A549 (cell line): ENCODE measurements around the gene SYNC. TPM values are rescaled to one million over a fixed set of nuclear protein-coding genes. Genes with fewer than 3 reads are reported as not detected.
A peak's percentile ranks its signal among the peaks of the same experiment; 100 is the strongest.

Experiments used
- ATAC-seq, 2 experiments: fragments of 200-7000 bp in 1 of 2; fragments of >200 bp in 1 of 2; cut with Nextera tagmentation in 1 of 2; cut with Tn5 transposase in 1 of 2; 3 replicates each; pipeline versions ENCODE4 v1.8.0 to v1.9.1; 2018 to 2020; ENCODE audit warnings: mild to moderate bottlenecking in 1 of 2, moderate library complexity in 1 of 2
- CTCF ChIA-PET: fragments of 300-600 bp; sonication (Branson Sonifier 250); formaldehyde crosslinking; extraction: SDS; loops from one replicate; lab custom pipeline; 2021; ENCODE audit warnings: antibody characterized with exemption, inconsistent platforms; lab: Yijun Ruan, JAX
- POLR2A ChIA-PET: fragments of 350-600 bp; formaldehyde crosslinking; extraction: SDS; loops from one replicate; lab custom pipeline; 2021; ENCODE audit warnings: antibody characterized with exemption, inconsistent platforms; lab: Yijun Ruan, JAX
- DNase-seq, 2 experiments: peaks; one replicate each; pipeline versions ENCODE4 v3.0.0 to v3.0.0-alpha.2; 2011 to 2016; ENCODE audit warnings: low read depth in 1 of 2, low spot score in 1 of 2
- FAIRE-seq: peaks from 2 replicates; lab custom pipeline; 2011; peaks lifted over from hg19 to GRCh38; lab: Jason Lieb, UNC
- H3K27ac ChIP-seq, 2 experiments: fragments of >200 bp; sonication (Bioruptor Twin); formaldehyde crosslinking; 3 replicates each; pipeline ENCODE4 v1.5.1; 2016 to 2017
- H3K4me1 ChIP-seq: fragments of >200 bp; sonication (Bioruptor Twin); formaldehyde crosslinking; 3 replicates; pipeline ENCODE4 v1.6.1; 2016
- H3K4me2 ChIP-seq: fragments of >200 bp; sonication (Bioruptor Twin); formaldehyde crosslinking; 3 replicates; pipeline ENCODE4 v1.6.1; 2016
- H3K4me3 ChIP-seq: fragments of >200 bp; sonication (Bioruptor Twin); formaldehyde crosslinking; 3 replicates; pipeline ENCODE4 v1.5.1; 2016
- H3K9me3 ChIP-seq: fragments of >200 bp; sonication (Bioruptor Twin); formaldehyde crosslinking; 3 replicates; pipeline ENCODE4 v1.6.1; 2016
- BHLHE40 ChIP-seq: IDR thresholded peaks from 2 replicates; pipeline ENCODE4 v1.6.1; 2012; ENCODE audit warnings: low read depth, low read length, inconsistent platforms
- CBX2 ChIP-seq: fragments of 200-600 bp; sonication (generic); IDR thresholded peaks from 2 replicates; pipeline ENCODE4 v1.6.1; 2016; ENCODE audit warnings: low read depth, mild to moderate bottlenecking, borderline replicate concordance
- CBX8 ChIP-seq: fragments of 200-600 bp; sonication (generic); IDR thresholded peaks from 2 replicates; pipeline ENCODE4 v1.6.1; 2016
- CHD4 ChIP-seq: fragments of 200-600 bp; sonication (generic); IDR thresholded peaks from 2 replicates; pipeline ENCODE4 v1.6.1; 2016; ENCODE audit warnings: antibody characterized with exemption, mild to moderate bottlenecking, borderline replicate concordance
- EP300 ChIP-seq, 2 experiments: fragments of >200 bp; sonication (Bioruptor Twin); formaldehyde crosslinking; IDR thresholded peaks; 2 replicates in 1 of 2; 3 replicates in 1 of 2; pipeline ENCODE4 v1.6.1; 2016 to 2017
- HOXA7 ChIP-seq: fragments of 250-450 bp; sonication (Bioruptor Pico); IDR thresholded peaks from 2 replicates; pipeline ENCODE4 v1.5.0; 2020; ENCODE audit warnings: mild to moderate bottlenecking, moderate library complexity
- HOXB13 ChIP-seq: fragments of 250-450 bp; sonication (Bioruptor Pico); IDR thresholded peaks from 2 replicates; pipeline ENCODE4 v1.5.0; 2020; ENCODE audit warnings: low read depth, mild to moderate bottlenecking, moderate library complexity
- HOXB5 ChIP-seq: fragments of 250-450 bp; sonication (Bioruptor Pico); IDR thresholded peaks from 2 replicates; pipeline ENCODE4 v1.5.0; 2020; ENCODE audit warnings: mild to moderate bottlenecking, moderate library complexity
- JUN ChIP-seq, 2 experiments: fragments of >200 bp; sonication (Bioruptor Twin); formaldehyde crosslinking; IDR thresholded peaks; 2 replicates in 1 of 2; 3 replicates in 1 of 2; pipeline ENCODE4 v1.6.1; 2016 to 2017
- KDM1A ChIP-seq: fragments of 200-600 bp; sonication (generic); IDR thresholded peaks from 2 replicates; pipeline ENCODE4 v1.6.1; 2016; ENCODE audit warnings: low read depth, mild to moderate bottlenecking
- KDM5A ChIP-seq: fragments of 200-600 bp; sonication (generic); IDR thresholded peaks from 2 replicates; pipeline ENCODE4 v1.6.1; 2016; ENCODE audit warnings: antibody characterized with exemption, mild to moderate bottlenecking
- MAFK ChIP-seq: fragments of 450-650 bp; IDR thresholded peaks from 2 replicates; pipeline ENCODE4 v1.6.1; 2014; ENCODE audit not compliant: partially characterized antibody
- NFE2L2 ChIP-seq: fragments of 150-350 bp; conservative IDR thresholded peaks from 2 replicates; pipeline ENCODE4 v1.6.1; 2014; ENCODE audit warnings: low read length
- NPAS2 ChIP-seq: fragments of 250-450 bp; sonication (Bioruptor Pico); IDR thresholded peaks from 2 replicates; pipeline ENCODE4 v1.8.0; 2022; ENCODE audit warnings: mild to moderate bottlenecking, moderate library complexity, borderline replicate concordance
- NR3C1 ChIP-seq: fragments of >200 bp; sonication (Bioruptor Twin); formaldehyde crosslinking; IDR thresholded peaks from 3 replicates; pipeline ENCODE4 v1.6.1; 2017
- PHF8 ChIP-seq: fragments of 200-600 bp; sonication (generic); IDR thresholded peaks from 2 replicates; pipeline ENCODE4 v1.6.1; 2016; ENCODE audit warnings: low read depth, mild to moderate bottlenecking, antibody characterized with exemption, moderate library complexity, borderline replicate concordance
- RAD21 ChIP-seq, 2 experiments: fragments of >200 bp in 1 of 2; sonication (Bioruptor Twin) in 1 of 2; formaldehyde crosslinking in 1 of 2; IDR thresholded peaks in 1 of 2; conservative IDR thresholded peaks in 1 of 2; 2 replicates in 1 of 2; 3 replicates in 1 of 2; pipeline ENCODE4 v1.6.1; 2012 to 2018; ENCODE audit warnings: inconsistent platforms in 1 of 2
- RFX5 ChIP-seq: fragments of 450-650 bp; IDR thresholded peaks from 2 replicates; pipeline ENCODE4 v1.7.1; 2014; ENCODE audit warnings: antibody characterized with exemption, mild to moderate bottlenecking, moderate library complexity
- RNF2 ChIP-seq: fragments of 200-600 bp; sonication (generic); IDR thresholded peaks from 2 replicates; pipeline ENCODE4 v1.6.1; 2016; ENCODE audit warnings: low read depth, mild to moderate bottlenecking, antibody characterized with exemption, moderate library complexity, borderline replicate concordance
- SREBF2 ChIP-seq: fragments of 450-650 bp; IDR thresholded peaks from 2 replicates; pipeline ENCODE4 v1.6.1; 2014; ENCODE audit warnings: mild to moderate bottlenecking, moderate library complexity
- ZC3H11A ChIP-seq: fragments of 450-650 bp; IDR thresholded peaks from 2 replicates; pipeline ENCODE4 v1.6.1; 2014; ENCODE audit warnings: antibody characterized with exemption, mild to moderate bottlenecking
- WGBS: methylation state at CpG from one replicate; pipeline ENCODE4 v1.1.6; 2017; ENCODE audit errors: missing lambda C conversion rate; 5-methylcytosine and 5-hydroxymethylcytosine counted together
- polyA plus RNA-seq, 4 experiments: library from polyadenylated mRNA; depleted of rRNA in 3 of 4; stranded (reverse); fragments of >200 nt; fragmentation: RNase III in 1 of 4; extraction: RNeasy Plus Mini Kit Qiagen cat#74134 plus additional on column Dnase treatment in 1 of 4; gene quantifications; 2 replicates in 3 of 4; 3 replicates in 1 of 4; pipeline ENCODE4 v1.2.3, GENCODE V29; 2011 to 2017
- TF ChIP-seq, protein P1 (sequence below): fragments of 450-650 bp; IDR thresholded peaks from 2 replicates; pipeline ENCODE4 v1.6.1; 2014; ENCODE audit warnings: antibody characterized with exemption
- TF ChIP-seq, protein P2 (sequence below): IDR thresholded peaks from 2 replicates; pipeline ENCODE4 v1.6.1; 2012

The SYNC gene
- polyA plus RNA-seq, 2 of the 4 experiments (the other 2 are of a cell fraction), result 7.7 to 12.0 TPM

GRCh38 chr1:32636914-32637645 lies 65.5 kb downstream of the SYNC start:
- peak overlapping the region; percentile 19 to 46; a peak in 3 of 6 replicates for H3K27ac ChIP-seq
- ChIA-PET POLR2A (interaction anchor here (0.7 to 0.8 kb wide), 2 partner anchors 14 to 69 kb away, joined by 3 read pairs; partner anchors contain the start of gene RBBP4), CTCF (interaction anchor here (0.6 to 1.1 kb wide), 4 partner anchors 12 to 1378 kb away, joined by 3 read pairs; no protein-coding TSS in a partner anchor)
- TF ChIP-seq RAD21 (conservative IDR thresholded peaks at IDR 0.05 in 1 of 2, IDR thresholded peaks at IDR 0.05 in 1 of 2) (no peak), KDM5A (no peak), BHLHE40 (no peak), HOXB5 (no peak), NFE2L2 (peak; percentile 70), ZC3H11A (no peak), NPAS2 (CRISPR knock-in tag) (no peak), MAFK (peak; percentile 61)
- TF ChIP-seq, protein P1, sequence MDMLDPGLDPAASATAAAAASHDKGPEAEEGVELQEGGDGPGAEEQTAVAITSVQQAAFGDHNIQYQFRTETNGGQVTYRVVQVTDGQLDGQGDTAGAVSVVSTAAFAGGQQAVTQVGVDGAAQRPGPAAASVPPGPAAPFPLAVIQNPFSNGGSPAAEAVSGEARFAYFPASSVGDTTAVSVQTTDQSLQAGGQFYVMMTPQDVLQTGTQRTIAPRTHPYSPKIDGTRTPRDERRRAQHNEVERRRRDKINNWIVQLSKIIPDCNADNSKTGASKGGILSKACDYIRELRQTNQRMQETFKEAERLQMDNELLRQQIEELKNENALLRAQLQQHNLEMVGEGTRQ, result no peak
- DNase-seq (peak in 1 of 2 experiments; percentile 68), ATAC-seq (peak in 1 of 2 experiments; percentile 57; a peak in 3 of 6 replicates), FAIRE-seq (no peak)
- peak overlapping the region; percentile 48; the same call in 2 of the 3 replicates for H3K4me2 ChIP-seq
- H3K9me3 ChIP-seq, result no peaks in the 10 kb centered on the region
- peaks cover 13% of the 10 kb centered on the region; the same call in 2 of the 3 replicates for H3K4me1 ChIP-seq
- 63% methylated on average over 15 of the region's 16 CpGs for WGBS
- no peak overlapping the region for H3K4me3 ChIP-seq

DNA sequence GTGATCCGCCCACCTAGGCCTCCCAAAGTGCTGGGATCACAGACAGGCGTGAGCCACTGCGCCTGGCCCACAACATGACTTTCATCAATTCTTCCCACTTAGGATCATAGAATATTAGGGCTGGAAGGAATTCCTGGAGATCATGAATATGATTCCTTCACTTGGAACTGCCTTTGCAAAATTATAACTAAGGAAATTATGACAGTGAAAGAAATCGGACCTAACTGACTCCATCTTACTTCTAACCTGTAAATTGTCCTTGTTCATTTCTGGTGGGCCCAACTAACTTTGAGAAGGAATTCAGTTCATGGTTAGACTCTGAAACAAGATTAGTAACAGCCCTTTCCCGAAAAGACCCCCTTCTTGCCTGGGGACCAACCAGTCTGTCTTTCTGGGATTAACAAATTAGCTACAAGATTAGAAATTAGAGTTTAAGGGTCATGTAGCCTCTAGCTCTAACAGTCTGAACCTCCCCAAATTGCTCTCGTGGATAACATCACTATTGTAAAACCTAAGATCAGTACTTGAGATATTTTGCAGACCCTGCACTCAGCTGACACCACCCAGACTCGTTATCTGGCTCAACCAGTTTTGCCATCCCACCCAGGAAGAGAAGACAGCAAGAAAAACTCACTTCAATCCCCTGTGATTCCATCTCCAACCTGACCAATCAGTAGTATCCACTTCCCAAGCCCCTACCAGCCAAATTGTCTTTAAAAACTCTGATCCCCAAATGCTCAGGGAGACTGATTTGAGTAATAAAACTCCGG lies 66.9 kb downstream of the SYNC start:
- DNase-seq, result no peak
- CTCF ChIA-PET, result interaction anchor here (1.1 kb wide), 1 partner anchor 16 kb away, joined by 3 read pairs; no protein-coding TSS in a partner anchor
- WGBS, result 93% methylated on average over 8 of the region's 8 CpGs
- Histone ChIP-seq H3K4me3 (no peak overlapping the region), H3K9me3 (no peaks in the 10 kb centered on the region), H3K4me1 (peaks cover 13% of the 10 kb centered on the region; the same call in 2 of the 3 replicates), H3K27ac (no peak overlapping the region)
- ATAC-seq, result no peak
- TF ChIP-seq RNF2 (no peak), NFE2L2 (no peak), NR3C1 (no peak), SREBF2 (no peak), JUN (IDR thresholded peaks at IDR 0.05) (no peak), KDM1A (no peak), CBX8 (no peak), CBX2 (no peak), EP300 (IDR thresholded peaks at IDR 0.05) (no peak), RAD21 (conservative IDR thresholded peaks at IDR 0.05 in 1 of 2, IDR thresholded peaks at IDR 0.05 in 1 of 2) (no peak), NPAS2 (CRISPR knock-in tag) (no peak), RFX5 (no peak), HOXB13 (CRISPR knock-in tag) (no peak), PHF8 (no peak), CHD4 (no peak), HOXA7 (CRISPR knock-in tag) (no peak)
- TF ChIP-seq, protein P2, sequence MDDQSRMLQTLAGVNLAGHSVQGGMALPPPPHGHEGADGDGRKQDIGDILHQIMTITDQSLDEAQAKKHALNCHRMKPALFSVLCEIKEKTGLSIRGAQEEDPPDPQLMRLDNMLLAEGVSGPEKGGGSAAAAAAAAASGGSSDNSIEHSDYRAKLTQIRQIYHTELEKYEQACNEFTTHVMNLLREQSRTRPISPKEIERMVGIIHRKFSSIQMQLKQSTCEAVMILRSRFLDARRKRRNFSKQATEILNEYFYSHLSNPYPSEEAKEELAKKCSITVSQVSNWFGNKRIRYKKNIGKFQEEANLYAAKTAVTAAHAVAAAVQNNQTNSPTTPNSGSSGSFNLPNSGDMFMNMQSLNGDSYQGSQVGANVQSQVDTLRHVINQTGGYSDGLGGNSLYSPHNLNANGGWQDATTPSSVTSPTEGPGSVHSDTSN, result no peak
- TF ChIP-seq, all 56 proteins: peak for 0
- POLR2A ChIA-PET, result no interaction called here
- H3K4me2 ChIP-seq, result no peak overlapping the region
- no peak for FAIRE-seq
